Measurements from ENCODE around the gene LEFTY2. TPM values are rescaled to one million over a fixed set of nuclear protein-coding genes. Genes with fewer than 3 reads are reported as not detected.

The LEFTY2 gene
- total and polyA plus RNA-seq, 2 of the 4 experiments (the other 2 are of a cell fraction), result not detected

GRCh38 chr1:225911191-225912130 is 29.6 kb downstream of the LEFTY2 start:
- Histone ChIP-seq H3K4me3 (ENCODE audit: insufficient read depth, low read depth, low read length) (no peak overlapping the region), H2AK9ac (replicated peaks; ENCODE audit: low read depth, low read length, poor library complexity) (no peak overlapping the region), H4K91ac (ENCODE audit: insufficient read depth, low read depth, low read length) (no peak overlapping the region), H2AK5ac (ENCODE audit: low read depth, low read length) (no peak overlapping the region), H3K56ac (ENCODE audit: extremely low read depth, insufficient read depth, low read length) (no peak overlapping the region), H2BK120ac (ENCODE audit: low read depth, low read length) (no peak overlapping the region), H3K14ac (replicated peaks; ENCODE audit: low read depth, low read length) (no peak overlapping the region), H3K79me1 (ENCODE audit: low read depth in 1 of 2, low read length in 2 of 2) (no peaks in the 10 kb centered on the region; a peak in 1 of 4 replicates), H3K23ac (ENCODE audit: low read depth, low read length) (no peak overlapping the region), H3K36me3 (ENCODE audit: control insufficient read depth, insufficient read depth, low read length) (peaks cover 1% of the 10 kb centered on the region; the same call in 1 of the 2 replicates), H3K9ac (ENCODE audit: low read depth, low read length) (peak overlapping the region; percentile 32; the same call in 1 of the 2 replicates), H4K5ac (ENCODE audit: low read depth, low read length) (no peak overlapping the region), H4K20me1 (ENCODE audit: insufficient read depth, low read length) (no peaks in the 10 kb centered on the region), H3K27ac (ENCODE audit: insufficient read depth, low read length) (no peak overlapping the region), H3K4me1 (ENCODE audit: control insufficient read depth, insufficient read depth, low read length) (peaks cover 1% of the 10 kb centered on the region; the same call in 1 of the 2 replicates), H3K4ac (ENCODE audit: low read depth, low read length) (no peak overlapping the region), H3K9me1 (ENCODE audit: insufficient read depth, low read length) (no peaks in the 10 kb centered on the region), H3K27me3 (ENCODE audit: control insufficient read depth, insufficient read depth, low read length) (no peaks in the 10 kb centered on the region), H2BK15ac (ENCODE audit: low read depth, low read length) (no peak overlapping the region), H4K8ac (ENCODE audit: low read depth in 2 of 2, low read length in 2 of 2) (0 out of 4 replicates have a peak overlapping the region, but pooled peaks of 1 of the 2 experiments have one; percentile 44), H2BK5ac (ENCODE audit: low read depth, low read length, poor library complexity, severe bottlenecking) (no peak overlapping the region), H3K18ac (ENCODE audit: low read depth, low read length) (no peak overlapping the region), H2BK20ac (ENCODE audit: low read depth, low read length) (no peak overlapping the region), H2AFZ (replicated peaks; ENCODE audit: low read length, poor library complexity) (peak overlapping the region; percentile 86), H3K4me2 (ENCODE audit: low read depth, low read length) (no peak overlapping the region), H3K9me3 (ENCODE audit: control insufficient read depth, insufficient read depth, low read length) (no peaks in the 10 kb centered on the region)
- 29% methylated on average over 29 of the region's 53 CpGs; no CpG with 5 or more reads in 1 of the 2 experiments for WGBS, 2 experiments (ENCODE audit: extremely low coverage in 2 of 2, insufficient read length in 1 of 2)
- intact Hi-C loops (cut with micrococcal nuclease), result loop anchor here (1.0 kb wide), 3 partner anchors 130 to 436 kb away; partner anchors contain the start of gene SRP9
- in situ Hi-C loops (cut with MboI; ENCODE audit: low sequenced_read_pairs), result loop anchor here (5.0 kb wide), 1 partner anchor 439 kb away; no protein-coding TSS in a partner anchor
- ATAC-seq (ENCODE audit: low read depth) (peak; percentile 95), DNase-seq (peak; percentile 17)
- ChIA-PET CTCF (interaction anchor here (0.6 to 2.1 kb wide), 8 partner anchors 8 to 489 kb away, joined by 3 to 11 read pairs (median 4); no protein-coding TSS in a partner anchor), POLR2A (ENCODE audit: unreplicated experiment) (interaction anchor here (0.6 kb wide), 1 partner anchor 437 kb away, joined by 3 read pairs; no protein-coding TSS in a partner anchor)
- dilution Hi-C loops (cut with HindIII; ENCODE audit: low sequenced_read_pairs, unreplicated experiment), result no loop called here
- BruUV-seq (replicated peaks), result no TSS peak
- TF ChIP-seq CEBPB (IDR thresholded peaks at IDR 0.05; ENCODE audit: low read depth, low read length), result no peak
- no peak for TF ChIP-seq RCOR1 (IDR thresholded peaks at IDR 0.05; ENCODE audit: insufficient replicate concordance, low read length)
- TF ChIP-seq CHD1 (IDR thresholded peaks at IDR 0.05; ENCODE audit: low read depth, low read length), result no peak
- peak; percentile 74 for TF ChIP-seq RAD21 (IDR thresholded peaks at IDR 0.05; ENCODE audit: low read length)
- TF ChIP-seq SMC3 (IDR thresholded peaks at IDR 0.05; ENCODE audit: low read depth, low read length), result peak; percentile 81
- no peak for TF ChIP-seq ELK1 (IDR thresholded peaks at IDR 0.05; ENCODE audit: borderline replicate concordance, low read depth, low read length)
- TF ChIP-seq CTCF (conservative IDR thresholded peaks at IDR 0.05; ENCODE audit: low read depth, low read length), result peak; percentile 70
- TF ChIP-seq MAZ (IDR thresholded peaks at IDR 0.05; ENCODE audit: borderline replicate concordance, low read depth, low read length), result no peak
- TF ChIP-seq USF2 (IDR thresholded peaks at IDR 0.05; ENCODE audit: low read depth, low read length), result no peak
- no peak for TF ChIP-seq POLR2A (IDR thresholded peaks at IDR 0.05; ENCODE audit: low read depth, low read length)
- no peak for TF ChIP-seq MXI1 (IDR thresholded peaks at IDR 0.05; ENCODE audit: borderline replicate concordance, low read depth, low read length)
- no peak for TF ChIP-seq FOS (IDR thresholded peaks at IDR 0.05; ENCODE audit: low read depth, low read length)
- no peak for TF ChIP-seq NFE2L2 (IDR thresholded peaks at IDR 0.05; ENCODE audit: low read depth, low read length)
